Measurements from ENCODE around the gene LRTM1.

DNA sequence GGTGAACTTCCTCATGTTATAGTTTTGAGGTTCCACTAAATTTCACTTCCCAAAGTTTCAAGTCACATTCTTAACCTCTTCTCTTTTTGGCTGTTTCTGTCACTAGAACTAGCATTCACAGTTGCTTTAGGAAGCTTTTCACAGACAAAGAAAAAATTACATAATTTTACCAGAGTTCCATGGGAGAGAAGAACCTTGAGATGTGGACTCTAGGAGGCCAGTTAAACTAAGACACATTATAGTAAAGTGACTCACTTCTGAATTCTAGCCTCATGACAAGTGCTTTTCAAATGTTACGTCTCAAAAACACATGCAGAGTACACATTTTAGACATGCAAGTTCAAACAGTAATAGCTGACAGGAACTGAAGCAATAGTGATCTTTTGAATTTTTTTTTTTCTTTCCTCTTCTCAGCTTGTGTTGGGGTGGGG is 39.9 kb upstream of the LRTM1 start:
- TF ChIP-seq EZH2phosphoT487 (IDR thresholded peaks at IDR 0.05; ENCODE audit: insufficient read depth, low read depth) (no peak), EZH2 (IDR thresholded peaks at IDR 0.05; ENCODE audit: insufficient read depth, poor library complexity, severe bottlenecking) (no peak)
